ENCODE data around the gene TSPAN3.

The TSPAN3 gene

GRCh38 chr15:77070495-77071304 is at the start of gene TSPAN3:
TSPAN3 (minus strand) TSS chr15:77071109; CDS start chr15:77070954, 155 bp downstream.
- no peak for TF ChIP-seq CTCF (IDR thresholded peaks at IDR 0.05)

- no peak for TF ChIP-seq CTCF (IDR thresholded peaks at IDR 0.05)
Observed at GRCh38 chr15:77120576-77120975, 49.7 kb upstream of the TSPAN3 start.

GRCh38 chr15:77119446-77119845 is 48.5 kb upstream of the TSPAN3 start:
- TF ChIP-seq CTCF (IDR thresholded peaks at IDR 0.05), result no peak

- peak; percentile 78 for TF ChIP-seq CTCF (IDR thresholded peaks at IDR 0.05)
Observed at GRCh38 chr15:77118882-77119321, 48.0 kb upstream of the TSPAN3 start.

GRCh38 chr15:77115179-77115578 is 44.3 kb upstream of the TSPAN3 start:
- no peak for TF ChIP-seq CTCF (IDR thresholded peaks at IDR 0.05)

- no peak for TF ChIP-seq CTCF (IDR thresholded peaks at IDR 0.05)
Observed at GRCh38 chr15:77112838-77113504, 42.1 kb upstream of the TSPAN3 start.

- no peak for TF ChIP-seq CTCF (IDR thresholded peaks at IDR 0.05)
Observed at GRCh38 chr15:77111789-77112188, 40.9 kb upstream of the TSPAN3 start.
